Measurements from ENCODE around the gene NXPH3.

Gene NXPH3

DNA sequence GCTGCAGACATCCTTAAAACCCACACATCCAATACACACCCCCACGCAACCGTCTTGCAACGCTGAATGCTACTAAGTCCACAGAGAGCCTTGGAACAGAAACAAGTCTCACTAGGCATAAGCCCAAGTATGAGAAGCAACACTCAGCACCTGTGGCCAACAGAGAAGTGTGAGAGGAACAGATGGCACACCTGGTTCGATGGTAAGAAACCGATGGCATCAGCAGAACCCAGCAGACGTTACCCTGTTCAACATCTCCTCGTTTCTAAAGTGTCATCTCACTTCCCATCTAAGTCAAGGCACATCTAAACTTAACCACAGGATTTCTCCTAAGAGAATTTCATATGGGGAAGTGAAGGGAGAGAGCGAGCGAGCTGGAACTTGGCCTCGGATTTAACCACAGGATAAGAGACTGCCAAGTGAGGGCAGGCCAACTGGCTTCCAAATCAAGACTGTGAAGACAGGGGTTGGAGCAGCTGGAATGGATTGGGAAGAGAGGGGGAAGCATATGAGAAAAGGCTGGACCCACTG, 41.0 kb downstream of the NXPH3 start:
- Mint-ChIP-seq H3K27ac (no peak overlapping the region), H3K4me1 (peaks cover 12% of the 10 kb centered on the region), H3K4me3 (no peak overlapping the region), H3K27me3 (no peaks in the 10 kb centered on the region), H3K9me3 (no peaks in the 10 kb centered on the region)
- DNase-seq (no peak), ATAC-seq (no peak)

DNA sequence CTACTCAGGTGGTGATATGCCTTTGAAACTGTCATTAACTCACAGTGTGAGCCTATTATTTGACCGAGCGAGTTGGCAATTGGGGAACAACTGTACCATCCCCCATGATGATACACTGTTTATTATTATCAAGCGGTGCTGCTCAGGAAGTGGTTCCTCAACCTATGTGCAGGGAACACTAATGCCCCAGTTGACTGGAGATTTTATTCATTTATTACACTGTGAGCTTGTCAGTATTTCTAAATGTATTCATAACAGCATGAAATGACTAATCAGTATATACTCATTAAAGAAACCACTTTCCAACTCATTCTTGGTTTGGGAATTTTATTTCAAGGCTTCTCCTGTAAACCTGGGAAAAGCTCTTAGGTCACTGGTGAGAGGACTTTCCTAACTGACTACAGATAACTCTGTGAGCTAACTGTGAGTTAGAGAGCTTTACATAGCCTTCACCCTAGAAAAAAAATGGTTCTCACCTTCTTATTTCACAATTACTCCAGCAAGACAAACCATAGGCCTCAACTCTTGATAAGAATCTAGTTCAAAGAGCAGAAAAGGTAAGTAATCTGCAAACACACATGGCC, 42.4 kb downstream of the NXPH3 start:
- Mint-ChIP-seq H3K27ac (peak overlapping the region in 1 of 2 donors; percentile 50), H3K27me3 (no peaks in the 10 kb centered on the region), H3K4me3 (no peak overlapping the region), H3K4me1 (peaks cover 12% of the 10 kb centered on the region), H3K9me3 (no peaks in the 10 kb centered on the region)
- no peak for DNase-seq
- peak; percentile 81 for ATAC-seq

DNA sequence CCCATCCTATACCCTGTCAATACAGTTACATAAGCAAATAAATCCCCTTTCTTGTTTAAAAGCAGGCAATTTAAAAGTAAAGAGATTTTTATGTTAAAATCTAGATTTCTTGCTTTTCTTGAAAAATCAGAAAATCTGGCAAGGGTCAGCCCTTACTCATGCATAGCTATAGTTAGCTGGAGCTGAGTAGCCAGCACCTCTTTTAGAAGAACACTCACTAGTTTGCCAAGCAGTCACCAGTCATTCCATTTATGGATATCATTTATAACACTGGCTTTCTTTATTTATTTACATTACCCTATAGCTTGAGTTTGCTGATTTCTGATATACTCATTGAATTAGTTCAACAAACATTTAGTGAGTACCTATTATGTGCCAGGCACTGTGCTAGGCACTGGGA, 45.7 kb downstream of the NXPH3 start:
- Mint-ChIP-seq H3K4me3 (no peak overlapping the region), H3K27me3 (no peaks in the 10 kb centered on the region), H3K9me3 (no peaks in the 10 kb centered on the region), H3K4me1 (peaks cover 18% of the 10 kb centered on the region), H3K27ac (no peak overlapping the region)
- DNase-seq (no peak), ATAC-seq (no peak)

- no peak overlapping the region for H3K27ac Mint-ChIP-seq
These were observed 46.4 kb downstream of the NXPH3 start for GRCh38 chr17:49621946-49622529.

GRCh38 chr17:49624896-49625295, 49.2 kb downstream of the NXPH3 start:
- Mint-ChIP-seq H3K9me3 (no peaks in the 10 kb centered on the region), H3K4me3 (no peak overlapping the region), H3K27ac (no peak overlapping the region), H3K27me3 (no peaks in the 10 kb centered on the region), H3K4me1 (peaks cover 28% of the 10 kb centered on the region)
- no peak for ATAC-seq
- DNase-seq, result no peak

More at GRCh38 chr17:49621946-49622529, 46.4 kb downstream of the NXPH3 start:
- ATAC-seq, result no peak
- H3K27me3 Mint-ChIP-seq, result no peaks in the 10 kb centered on the region
- no peak overlapping the region for H3K4me3 Mint-ChIP-seq
- peaks cover 18% of the 10 kb centered on the region for H3K4me1 Mint-ChIP-seq
- H3K9me3 Mint-ChIP-seq, result no peaks in the 10 kb centered on the region
- DNase-seq, result no peak

DNA sequence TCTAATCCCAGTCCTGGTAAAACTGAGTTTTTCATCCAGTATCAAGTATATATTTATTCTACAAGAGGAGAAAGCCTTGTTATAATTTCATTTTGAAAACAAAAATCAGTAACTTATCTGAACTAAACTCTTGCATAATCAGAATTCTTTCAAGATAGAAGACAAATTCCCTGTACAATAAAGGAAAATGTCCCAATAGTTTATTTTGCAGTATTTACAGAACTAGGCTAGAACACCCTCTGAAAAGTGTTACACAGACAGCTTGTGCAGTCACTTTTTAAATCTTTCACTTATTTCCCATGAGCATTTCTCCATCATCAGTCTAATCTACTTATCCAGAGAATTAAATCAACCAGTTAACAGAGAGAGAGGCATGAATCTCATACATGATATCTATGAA, 53.8 kb downstream of the NXPH3 start:
- no peak for DNase-seq
- peaks cover 31% of the 10 kb centered on the region for H3K4me1 Mint-ChIP-seq
- no peaks in the 10 kb centered on the region for H3K27me3 Mint-ChIP-seq
- ATAC-seq, result no peak
- no peaks in the 10 kb centered on the region for H3K9me3 Mint-ChIP-seq
- no peak overlapping the region for H3K4me3 Mint-ChIP-seq
- H3K27ac Mint-ChIP-seq, result no peak overlapping the region

- Mint-ChIP-seq H3K27me3 (no peaks in the 10 kb centered on the region), H3K4me3 (no peak overlapping the region), H3K4me1 (peaks cover 31% of the 10 kb centered on the region), H3K9me3 (no peaks in the 10 kb centered on the region), H3K27ac (no peak overlapping the region)
- ATAC-seq, result peak; percentile 43
- DNase-seq, result no peak
These were observed 54.6 kb downstream of the NXPH3 start for GRCh38 chr17:49630113-49630900.

GRCh38 chr17:49631496-49631895, 55.8 kb downstream of the NXPH3 start:
- DNase-seq (no peak), ATAC-seq (no peak)
- H3K4me1 Mint-ChIP-seq, result peaks cover 36% of the 10 kb centered on the region
- no peaks in the 10 kb centered on the region for H3K9me3 Mint-ChIP-seq
- no peaks in the 10 kb centered on the region for H3K27me3 Mint-ChIP-seq
- no peak overlapping the region for H3K4me3 Mint-ChIP-seq
- H3K27ac Mint-ChIP-seq, result no peak overlapping the region
